IMR-90 (cell line): Measurements from ENCODE around the gene GSG1. TPM values are rescaled to one million over a fixed set of nuclear protein-coding genes. Genes with fewer than 3 reads are reported as not detected.

Source experiments
- ATAC-seq: fragments of 200-7000 bp; cut with Tn5 transposase; 2 replicates; pipeline ENCODE4 v1.9.1; 2020; ENCODE audit warnings: low read depth, mild to moderate bottlenecking, moderate library complexity
- BruUV-seq: library from RNA; stranded (reverse); fragments of 400-500 nt; replicated peaks from 2 replicates; lab custom pipeline; 2021; lab: Mats Ljungman, UMichigan
- CTCF ChIA-PET: fragments of 300-600 bp; formaldehyde crosslinking; extraction: SDS; loops from one replicate; lab custom pipeline; 2021; ENCODE audit warnings: antibody characterized with exemption; lab: Yijun Ruan, JAX
- POLR2A ChIA-PET: fragments of 300-600 bp; sonication (Branson Sonifier 250); formaldehyde crosslinking; loops from one replicate; lab custom pipeline; 2022; ENCODE audit warnings: antibody characterized with exemption; ENCODE audit not compliant: unreplicated experiment; lab: Charles Lee
- DNase-seq: peaks from one replicate; pipeline ENCODE4 v3.0.0; 2013
- H2AFZ ChIP-seq: replicated peaks from 2 replicates; pipeline ENCODE3; 2013; ENCODE audit warnings: low read length, mild to moderate bottlenecking; ENCODE audit not compliant: poor library complexity
- H2AK5ac ChIP-seq: 2 replicates; pipeline ENCODE4 v1.6.1; 2013; ENCODE audit warnings: low read depth, low read length, inconsistent platforms
- H2AK9ac ChIP-seq: replicated peaks from 2 replicates; pipeline ENCODE3; 2013; ENCODE audit warnings: mild to moderate bottlenecking, low read depth, low read length, moderate library complexity; ENCODE audit not compliant: poor library complexity
- H2BK120ac ChIP-seq: 2 replicates; pipeline ENCODE4 v1.6.1; 2013; ENCODE audit warnings: low read depth, low read length, inconsistent platforms
- H2BK15ac ChIP-seq: 3 replicates; pipeline ENCODE4 v1.6.1; 2013; ENCODE audit warnings: low read depth, low read length, inconsistent platforms
- H2BK20ac ChIP-seq: 2 replicates; pipeline ENCODE4 v1.6.1; 2013; ENCODE audit warnings: low read depth, mild to moderate bottlenecking, inconsistent platforms, low read length, moderate library complexity
- H2BK5ac ChIP-seq: 2 replicates; pipeline ENCODE4 v1.6.1; 2013; ENCODE audit warnings: mild to moderate bottlenecking, low read depth, low read length, inconsistent platforms; ENCODE audit not compliant: poor library complexity, severe bottlenecking
- H3K14ac ChIP-seq: replicated peaks from 2 replicates; pipeline ENCODE4 v1.6.1; 2013; ENCODE audit warnings: low read depth, low read length, inconsistent platforms
- H3K18ac ChIP-seq: 2 replicates; pipeline ENCODE4 v1.6.1; 2013; ENCODE audit warnings: low read depth, low read length, control low read depth
- H3K23ac ChIP-seq: 2 replicates; pipeline ENCODE4 v1.6.1; 2013; ENCODE audit warnings: low read depth, low read length, inconsistent platforms
- H3K27ac ChIP-seq: 2 replicates; pipeline ENCODE4 v1.5.1; 2013; ENCODE audit warnings: mild to moderate bottlenecking, control low read depth, low read length; ENCODE audit not compliant: insufficient read depth
- H3K27me3 ChIP-seq: 2 replicates; pipeline ENCODE4 v1.6.1; 2013; ENCODE audit warnings: low read length; ENCODE audit not compliant: control insufficient read depth, insufficient read depth
- H3K36me3 ChIP-seq: 2 replicates; pipeline ENCODE4 v1.6.1; 2013; ENCODE audit warnings: low read length, mixed read lengths; ENCODE audit not compliant: control insufficient read depth, insufficient read depth
- H3K4ac ChIP-seq: 2 replicates; pipeline ENCODE4 v1.6.1; 2013; ENCODE audit warnings: low read depth, low read length, inconsistent platforms
- H3K4me1 ChIP-seq: 2 replicates; pipeline ENCODE4 v1.6.1; 2013; ENCODE audit warnings: low read length, mixed read lengths; ENCODE audit not compliant: control insufficient read depth, insufficient read depth
- H3K4me2 ChIP-seq: 2 replicates; pipeline ENCODE4 v1.6.1; 2013; ENCODE audit warnings: low read depth, mild to moderate bottlenecking, control low read depth, low read length, moderate library complexity
- H3K4me3 ChIP-seq: 2 replicates; pipeline ENCODE4 v1.5.1; 2013; ENCODE audit warnings: low read depth, mild to moderate bottlenecking, control low read depth, low read length, moderate library complexity; ENCODE audit not compliant: insufficient read depth
- H3K56ac ChIP-seq: 2 replicates; pipeline ENCODE4 v1.6.1; 2013; ENCODE audit warnings: low read length, inconsistent platforms; ENCODE audit not compliant: insufficient read depth; ENCODE audit errors: extremely low read depth
- H3K79me1 ChIP-seq, 2 experiments: 2 replicates each; pipeline ENCODE4 v1.6.1; 2013; ENCODE audit warnings: low read length in 2 of 2, inconsistent platforms in 1 of 2, low read depth in 1 of 2
- H3K9ac ChIP-seq: 2 replicates; pipeline ENCODE4 v1.6.1; 2013; ENCODE audit warnings: low read depth, low read length, control low read depth
- H3K9me1 ChIP-seq: 2 replicates; pipeline ENCODE4 v1.6.1; 2013; ENCODE audit warnings: low read length, inconsistent platforms; ENCODE audit not compliant: insufficient read depth
- H3K9me3 ChIP-seq: 2 replicates; pipeline ENCODE4 v1.6.1; 2013; ENCODE audit warnings: low read length; ENCODE audit not compliant: control insufficient read depth, insufficient read depth
- H4K20me1 ChIP-seq: 2 replicates; pipeline ENCODE4 v1.6.1; 2013; ENCODE audit warnings: low read length, inconsistent platforms; ENCODE audit not compliant: insufficient read depth
- H4K5ac ChIP-seq: 2 replicates; pipeline ENCODE4 v1.6.1; 2013; ENCODE audit warnings: mild to moderate bottlenecking, low read depth, low read length, control low read depth
- H4K8ac ChIP-seq, 2 experiments: 2 replicates each; pipeline ENCODE4 v1.6.1; 2013; ENCODE audit warnings: low read depth in 2 of 2, low read length in 2 of 2, control low read depth in 1 of 2, inconsistent platforms in 1 of 2
- H4K91ac ChIP-seq: 2 replicates; pipeline ENCODE4 v1.6.1; 2013; ENCODE audit warnings: low read depth, low read length, inconsistent platforms; ENCODE audit not compliant: insufficient read depth
- CEBPB ChIP-seq: IDR thresholded peaks from 2 replicates; pipeline ENCODE4 v1.6.1; 2012; ENCODE audit warnings: low read depth, low read length, improper control_type of control experiment
- CHD1 ChIP-seq: IDR thresholded peaks from 2 replicates; pipeline ENCODE4 v1.6.1; 2012; ENCODE audit warnings: low read depth, low read length, improper control_type of control experiment
- FOS ChIP-seq: fragments of 150-350 bp; IDR thresholded peaks from 2 replicates; pipeline ENCODE4 v1.6.1; 2016; ENCODE audit warnings: low read depth, low read length
- MAFK ChIP-seq: IDR thresholded peaks from 2 replicates; pipeline ENCODE4 v1.6.1; 2012; ENCODE audit warnings: low read depth, low read length, improper control_type of control experiment
- MAZ ChIP-seq: IDR thresholded peaks from 2 replicates; pipeline ENCODE4 v1.6.1; 2012; ENCODE audit warnings: low read depth, mild to moderate bottlenecking, low read length, improper control_type of control experiment, moderate library complexity, borderline replicate concordance
- NFE2L2 ChIP-seq: fragments of 150-350 bp; IDR thresholded peaks from 2 replicates; pipeline ENCODE4 v1.6.1; 2016; ENCODE audit warnings: low read depth, mild to moderate bottlenecking, low read length
- POLR2A ChIP-seq: IDR thresholded peaks from 2 replicates; pipeline ENCODE4 v1.6.1; 2012; ENCODE audit warnings: mild to moderate bottlenecking, low read depth, low read length
- RCOR1 ChIP-seq: IDR thresholded peaks from 2 replicates; pipeline ENCODE4 v1.6.1; 2012; ENCODE audit warnings: mild to moderate bottlenecking, low read length, improper control_type of control experiment; ENCODE audit not compliant: insufficient replicate concordance
- RFX5 ChIP-seq: IDR thresholded peaks from 2 replicates; pipeline ENCODE4 v1.8.0; 2012; ENCODE audit warnings: low read depth, mild to moderate bottlenecking, low read length, moderate library complexity
- SMC3 ChIP-seq: fragments of 150-350 bp; IDR thresholded peaks from 2 replicates; pipeline ENCODE4 v1.6.1; 2016; ENCODE audit warnings: low read depth, mild to moderate bottlenecking, antibody characterized with exemption, low read length, moderate library complexity
- WGBS, 2 experiments: methylation state at CpG; one replicate each; pipeline versions ENCODE4 v1.1.5 to v1.1.7; 2013; ENCODE audit warnings: missing lambda C conversion rate in 2 of 2; ENCODE audit not compliant: insufficient read length in 1 of 2; ENCODE audit errors: extremely low coverage in 2 of 2; 5-methylcytosine and 5-hydroxymethylcytosine counted together
- dilution Hi-C: fragments of 300-500 bp; cut with HindIII; formaldehyde crosslinking; loops from one replicate; pipeline ENCODE4 v1.14.3; 2018; ENCODE audit warnings: low sequenced_read_pairs; ENCODE audit not compliant: unreplicated experiment
- in situ Hi-C: fragments of 300-500 bp; cut with MboI; formaldehyde crosslinking; loops from 3 replicates; pipeline ENCODE4 v1.14.3; 2019; ENCODE audit warnings: low sequenced_read_pairs, inconsistent platforms, mixed read lengths
- intact Hi-C: fragments of 100-400 bp; cut with micrococcal nuclease; formaldehyde crosslinking; loops from 2 replicates; pipeline ENCODE4 v1.10.0; 2022
- polyA plus RNA-seq, 3 experiments: library from polyadenylated mRNA; depleted of rRNA; stranded (reverse); fragments of >200 nt; gene quantifications; 2 replicates each; pipeline ENCODE4 v1.2.3, GENCODE V29; 2012; ENCODE audit warnings: low replicate concordance in 1 of 3
- total RNA-seq: library from RNA; depleted of rRNA; stranded (reverse); fragments of >200 nt; gene quantifications from 2 replicates; pipeline ENCODE4 v1.2.3, GENCODE V29; 2012
- TF ChIP-seq, protein P1 (sequence below): fragments of 150-350 bp; IDR thresholded peaks from 2 replicates; pipeline ENCODE4 v1.6.1; 2017; ENCODE audit warnings: mild to moderate bottlenecking, antibody characterized with exemption, low read length, low read depth
- TF ChIP-seq, protein P2 (sequence below): fragments of 150-350 bp; IDR thresholded peaks from 2 replicates; pipeline ENCODE4 v1.6.1; 2016; ENCODE audit warnings: low read depth, mild to moderate bottlenecking, low read length, moderate library complexity, borderline replicate concordance

Gene GSG1
- total and polyA plus RNA-seq, 2 of the 4 experiments (the other 2 are of a cell fraction) = 1.8 to 2.9 TPM

DNA sequence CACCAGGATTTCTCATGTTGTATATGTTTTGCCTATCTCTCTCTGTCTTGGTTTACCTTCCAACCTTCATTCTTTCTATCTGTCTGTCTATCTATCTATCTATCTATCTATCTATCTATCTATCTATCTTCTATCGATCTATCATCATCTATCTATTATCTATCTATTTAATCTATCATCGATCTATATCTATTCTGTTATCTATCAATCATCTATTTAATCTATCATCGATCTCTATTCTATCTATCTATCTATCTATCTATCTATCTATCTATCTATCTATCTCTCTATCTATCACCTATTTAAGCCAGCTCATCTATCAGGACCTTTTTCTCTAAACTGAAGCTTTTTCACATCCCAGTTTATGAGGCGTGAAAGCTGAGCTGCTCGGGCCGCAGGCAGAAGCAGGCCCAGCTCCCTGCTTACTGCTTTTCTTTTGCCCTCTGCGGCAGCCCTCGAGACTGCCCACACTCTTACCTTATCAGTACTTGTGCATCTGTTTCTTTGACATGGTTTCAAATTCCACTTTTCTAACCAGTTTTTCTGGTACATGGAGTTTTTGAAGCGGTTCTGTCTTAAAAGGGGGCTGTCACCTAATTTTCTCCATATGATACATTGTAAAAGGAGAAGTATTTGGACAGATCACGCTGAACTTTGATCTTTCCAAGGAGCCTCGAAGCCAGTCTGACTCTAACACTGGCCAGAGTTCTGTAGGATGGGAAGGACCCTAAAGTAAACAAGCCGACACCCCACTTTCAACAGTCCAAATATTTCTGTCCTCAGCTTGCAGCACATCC, 44.4 kb upstream of the GSG1 start:
- Histone ChIP-seq H4K8ac (no peak overlapping the region), H4K20me1 (no peaks in the 10 kb centered on the region), H3K9me1 (no peaks in the 10 kb centered on the region), H3K36me3 (no peaks in the 10 kb centered on the region), H4K5ac (no peak overlapping the region; the same call in 1 of the 2 replicates), H3K56ac (no peak overlapping the region), H3K23ac (no peak overlapping the region), H2AFZ (no peak overlapping the region), H3K9ac (no peak overlapping the region), H4K91ac (no peak overlapping the region), H3K4me3 (no peak overlapping the region), H2BK20ac (no peak overlapping the region), H3K27ac (no peak overlapping the region), H3K4me1 (peaks cover 5% of the 10 kb centered on the region; the same call in 1 of the 2 replicates), H3K18ac (no peak overlapping the region; the same call in 1 of the 2 replicates), H3K4ac (no peak overlapping the region), H2BK120ac (no peak overlapping the region), H2BK5ac (no peak overlapping the region), H3K27me3 (no peaks in the 10 kb centered on the region), H3K9me3 (no peaks in the 10 kb centered on the region), H2BK15ac (no peak overlapping the region), H2AK5ac (no peak overlapping the region), H3K14ac (no peak overlapping the region), H2AK9ac (no peak overlapping the region), H3K79me1 (no peaks in the 10 kb centered on the region), H3K4me2 (no peak overlapping the region; the same call in 1 of the 2 replicates)
- ATAC-seq = peak; percentile 48
- in situ Hi-C loops (no loop called here), dilution Hi-C loops (no loop called here), intact Hi-C loops (no loop called here)
- 67 to 100% methylated on average over 3 of the region's 12 CpGs for WGBS, 2 experiments
- no peak for DNase-seq
- no TSS peak for BruUV-seq
- CTCF ChIA-PET = no interaction called here
- POLR2A ChIA-PET = no interaction called here
- no peak for TF ChIP-seq CHD1
- TF ChIP-seq, protein P1, sequence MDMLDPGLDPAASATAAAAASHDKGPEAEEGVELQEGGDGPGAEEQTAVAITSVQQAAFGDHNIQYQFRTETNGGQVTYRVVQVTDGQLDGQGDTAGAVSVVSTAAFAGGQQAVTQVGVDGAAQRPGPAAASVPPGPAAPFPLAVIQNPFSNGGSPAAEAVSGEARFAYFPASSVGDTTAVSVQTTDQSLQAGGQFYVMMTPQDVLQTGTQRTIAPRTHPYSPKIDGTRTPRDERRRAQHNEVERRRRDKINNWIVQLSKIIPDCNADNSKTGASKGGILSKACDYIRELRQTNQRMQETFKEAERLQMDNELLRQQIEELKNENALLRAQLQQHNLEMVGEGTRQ = no peak
- no peak for TF ChIP-seq RFX5
- TF ChIP-seq SMC3 = no peak
- no peak for TF ChIP-seq NFE2L2
- TF ChIP-seq RCOR1 = no peak
- no peak for TF ChIP-seq MAFK
- TF ChIP-seq FOS = no peak
- TF ChIP-seq POLR2A = no peak
- no peak for TF ChIP-seq CEBPB
- TF ChIP-seq, protein P2, sequence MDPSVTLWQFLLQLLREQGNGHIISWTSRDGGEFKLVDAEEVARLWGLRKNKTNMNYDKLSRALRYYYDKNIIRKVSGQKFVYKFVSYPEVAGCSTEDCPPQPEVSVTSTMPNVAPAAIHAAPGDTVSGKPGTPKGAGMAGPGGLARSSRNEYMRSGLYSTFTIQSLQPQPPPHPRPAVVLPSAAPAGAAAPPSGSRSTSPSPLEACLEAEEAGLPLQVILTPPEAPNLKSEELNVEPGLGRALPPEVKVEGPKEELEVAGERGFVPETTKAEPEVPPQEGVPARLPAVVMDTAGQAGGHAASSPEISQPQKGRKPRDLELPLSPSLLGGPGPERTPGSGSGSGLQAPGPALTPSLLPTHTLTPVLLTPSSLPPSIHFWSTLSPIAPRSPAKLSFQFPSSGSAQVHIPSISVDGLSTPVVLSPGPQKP = no peak
- no peak for TF ChIP-seq MAZ
